ENCODE results near the gene EN2.

Gene EN2

GRCh38 chr7:155491812-155492211 lies 33.9 kb downstream of the EN2 start:
- peaks cover 17% of the 10 kb centered on the region for H3K4me1 Mint-ChIP-seq (ENCODE audit: low read depth)
- H3K36me3 Mint-ChIP-seq, result no peaks in the 10 kb centered on the region
- peak overlapping the region; percentile 22 for H3K27ac Mint-ChIP-seq
- H3K27me3 Mint-ChIP-seq, result peaks cover 4% of the 10 kb centered on the region
- no peaks in the 10 kb centered on the region for H3K9me3 Mint-ChIP-seq (ENCODE audit: low read depth)
- H3K4me3 Mint-ChIP-seq, result peak overlapping the region; percentile 57

- no peak overlapping the region for H3K27ac Mint-ChIP-seq
- no peak overlapping the region for H3K4me3 Mint-ChIP-seq
- no peaks in the 10 kb centered on the region for H3K9me3 Mint-ChIP-seq (ENCODE audit: low read depth)
- H3K4me1 Mint-ChIP-seq (ENCODE audit: low read depth), result peaks cover 18% of the 10 kb centered on the region
- H3K36me3 Mint-ChIP-seq, result no peaks in the 10 kb centered on the region
- H3K27me3 Mint-ChIP-seq, result peaks cover 2% of the 10 kb centered on the region
Observed at GRCh38 chr7:155493744-155494538, 36.0 kb downstream of the EN2 start.

- H3K36me3 Mint-ChIP-seq, result no peaks in the 10 kb centered on the region
Observed at GRCh38 chr7:155494551-155494950, 36.6 kb downstream of the EN2 start.

DNA sequence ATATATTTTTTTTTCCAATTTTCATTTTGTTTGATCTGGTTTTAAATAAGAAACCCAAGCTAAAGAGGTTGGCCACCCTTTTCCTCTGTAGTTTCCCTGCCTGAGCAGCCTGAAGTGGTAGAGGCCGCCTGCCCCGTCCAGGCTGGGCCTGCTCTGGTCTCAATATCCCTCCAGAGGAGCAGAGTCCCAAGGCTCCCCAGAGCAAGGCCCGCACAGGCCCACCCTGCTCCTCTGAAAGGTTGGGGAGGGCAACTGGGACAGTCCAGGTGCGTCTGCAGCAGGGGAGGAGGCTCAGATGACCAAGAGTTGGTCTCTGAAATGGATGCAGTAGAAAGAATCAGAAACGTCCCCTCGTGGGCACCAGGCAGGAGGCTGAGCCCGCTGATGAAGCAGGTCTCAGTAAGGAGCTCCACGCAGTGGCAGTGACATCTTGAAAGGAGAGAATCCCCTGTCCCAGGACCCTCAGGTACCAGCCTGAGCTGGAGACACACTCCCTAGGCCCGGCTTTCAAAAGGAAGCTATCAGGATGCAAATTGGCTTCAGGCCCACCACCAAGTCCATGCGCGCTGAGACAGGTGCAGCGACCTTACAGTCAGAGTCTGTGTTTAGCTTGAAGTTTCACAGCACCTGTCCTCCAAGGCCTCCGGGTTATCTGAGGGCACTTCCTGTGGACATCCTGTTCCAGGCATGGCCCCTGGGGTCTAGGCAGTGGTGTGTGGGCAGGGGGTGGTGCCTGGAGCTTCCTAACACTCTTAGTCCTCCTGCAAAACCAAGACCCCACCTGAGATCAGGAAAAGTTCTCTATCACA lies 37.7 kb downstream of the EN2 start:
- H3K4me3 Mint-ChIP-seq, result no peak overlapping the region
- no peaks in the 10 kb centered on the region for H3K9me3 Mint-ChIP-seq (ENCODE audit: low read depth)
- H3K27ac Mint-ChIP-seq, result no peak overlapping the region
- H3K36me3 Mint-ChIP-seq, result no peaks in the 10 kb centered on the region
- peaks cover 9% of the 10 kb centered on the region for H3K27me3 Mint-ChIP-seq
- H3K4me1 Mint-ChIP-seq (ENCODE audit: low read depth), result peaks cover 12% of the 10 kb centered on the region

More at GRCh38 chr7:155494551-155494950, 36.6 kb downstream of the EN2 start:
- Mint-ChIP-seq H3K4me3 (no peak overlapping the region), H3K27ac (no peak overlapping the region), H3K4me1 (ENCODE audit: low read depth) (peaks cover 18% of the 10 kb centered on the region), H3K9me3 (ENCODE audit: low read depth) (no peaks in the 10 kb centered on the region), H3K27me3 (peaks cover 5% of the 10 kb centered on the region)

DNA sequence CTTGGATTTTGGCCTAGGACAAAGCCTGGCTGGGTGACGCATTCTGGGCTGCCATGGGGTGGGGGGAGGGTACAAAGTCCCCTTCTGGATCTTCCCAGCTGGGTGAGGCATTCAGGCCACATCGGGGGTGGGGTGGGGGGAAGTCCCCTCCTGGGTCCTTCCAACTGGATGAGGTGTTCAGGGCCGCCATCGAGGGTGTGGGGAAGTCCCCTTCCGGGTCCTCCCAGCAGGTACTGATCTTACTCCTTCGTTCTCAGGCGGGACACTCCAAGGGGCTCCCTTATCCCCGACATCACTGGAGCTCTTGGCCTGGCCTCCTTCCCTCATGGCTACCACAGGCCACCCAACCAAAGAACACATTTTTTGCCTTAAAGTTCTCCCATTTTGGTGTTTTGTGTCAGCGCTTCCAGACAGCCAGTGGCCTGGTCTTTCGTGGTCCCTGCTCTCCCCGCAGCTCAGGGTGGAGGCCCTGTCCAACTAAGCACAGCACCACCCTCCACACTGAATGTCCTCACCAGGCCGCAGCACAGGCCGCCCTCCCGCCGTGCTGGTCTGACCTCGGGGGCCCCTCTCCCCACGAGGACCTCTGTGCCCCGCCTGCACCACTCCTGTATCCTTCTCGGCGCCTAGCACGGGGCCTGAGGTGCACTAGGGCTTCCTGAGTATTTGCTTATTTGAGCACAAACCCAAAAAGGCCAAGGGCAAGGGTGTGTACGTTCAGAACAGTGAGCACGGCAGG lies 38.5 kb downstream of the EN2 start:
- H3K4me1 Mint-ChIP-seq (ENCODE audit: low read depth), result peaks cover 6% of the 10 kb centered on the region
- no peak overlapping the region for H3K27ac Mint-ChIP-seq
- no peaks in the 10 kb centered on the region for H3K9me3 Mint-ChIP-seq (ENCODE audit: low read depth)
- H3K36me3 Mint-ChIP-seq, result no peaks in the 10 kb centered on the region
- H3K4me3 Mint-ChIP-seq, result no peak overlapping the region
- H3K27me3 Mint-ChIP-seq, result peaks cover 15% of the 10 kb centered on the region

DNA sequence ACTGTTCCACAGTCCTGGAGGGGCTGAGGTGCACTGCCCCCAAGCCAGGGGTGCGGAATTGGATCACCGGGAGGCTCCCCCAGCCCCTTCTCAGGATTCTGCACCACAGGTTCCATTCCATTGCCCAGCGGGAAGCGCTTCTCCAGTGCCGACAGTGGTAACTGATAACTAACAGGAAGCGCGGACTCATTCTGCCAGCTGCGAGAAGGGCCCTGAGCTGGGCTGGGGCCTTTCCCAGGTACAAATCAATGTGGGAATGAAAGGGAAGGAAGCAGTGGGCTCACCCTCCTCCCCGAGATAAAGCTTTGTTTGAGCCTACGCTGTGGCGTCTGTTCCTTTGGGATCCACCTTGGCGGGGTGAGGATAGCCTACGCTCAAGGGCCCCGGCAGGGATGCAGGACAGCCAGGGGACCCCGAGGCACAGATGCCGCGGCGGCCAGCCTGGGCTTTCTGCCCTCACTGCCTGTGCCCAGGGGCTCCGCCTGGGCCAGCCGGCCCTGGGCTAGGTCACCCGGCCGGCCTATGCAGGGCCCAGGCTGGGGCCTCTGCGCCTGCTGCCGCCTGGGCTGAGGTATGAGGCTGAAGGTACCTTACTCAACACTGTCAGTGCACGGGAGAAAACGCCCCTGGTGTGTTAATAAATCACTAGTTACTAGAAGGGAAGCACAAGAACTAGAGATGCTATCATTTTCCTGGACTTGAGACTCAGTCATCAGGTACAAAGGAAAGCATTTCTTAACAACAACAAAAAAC lies 39.4 kb downstream of the EN2 start:
- Mint-ChIP-seq H3K27ac (no peak overlapping the region), H3K27me3 (peaks cover 18% of the 10 kb centered on the region), H3K9me3 (ENCODE audit: low read depth) (no peaks in the 10 kb centered on the region), H3K36me3 (no peaks in the 10 kb centered on the region), H3K4me1 (ENCODE audit: low read depth) (peaks cover 1% of the 10 kb centered on the region), H3K4me3 (no peak overlapping the region)

DNA sequence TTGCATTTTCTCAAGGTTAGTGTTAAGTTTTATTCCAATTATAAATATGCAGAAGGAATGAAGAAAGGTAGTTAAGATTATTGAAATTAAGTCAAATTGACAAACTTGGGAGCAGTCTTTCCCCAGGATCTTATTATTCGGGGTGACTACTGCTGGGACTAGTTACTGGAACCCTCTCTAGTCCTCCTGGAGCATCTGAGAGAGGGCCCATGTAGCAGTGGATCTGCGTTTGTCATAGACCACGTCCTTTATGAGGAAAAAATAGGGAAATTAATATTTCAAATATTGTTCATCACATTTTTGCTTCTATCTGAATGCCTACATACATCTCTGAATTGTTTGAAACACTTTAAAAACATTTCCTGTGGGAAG lies 47.5 kb downstream of the EN2 start:
- H3K36me3 Mint-ChIP-seq, result peaks cover 2% of the 10 kb centered on the region
- H3K9me3 Mint-ChIP-seq (ENCODE audit: low read depth), result no peaks in the 10 kb centered on the region
- H3K4me3 Mint-ChIP-seq, result no peak overlapping the region
- peaks cover 31% of the 10 kb centered on the region for H3K4me1 Mint-ChIP-seq (ENCODE audit: low read depth)
- peaks cover 68% of the 10 kb centered on the region for H3K27me3 Mint-ChIP-seq
- no peak overlapping the region for H3K27ac Mint-ChIP-seq

DNA sequence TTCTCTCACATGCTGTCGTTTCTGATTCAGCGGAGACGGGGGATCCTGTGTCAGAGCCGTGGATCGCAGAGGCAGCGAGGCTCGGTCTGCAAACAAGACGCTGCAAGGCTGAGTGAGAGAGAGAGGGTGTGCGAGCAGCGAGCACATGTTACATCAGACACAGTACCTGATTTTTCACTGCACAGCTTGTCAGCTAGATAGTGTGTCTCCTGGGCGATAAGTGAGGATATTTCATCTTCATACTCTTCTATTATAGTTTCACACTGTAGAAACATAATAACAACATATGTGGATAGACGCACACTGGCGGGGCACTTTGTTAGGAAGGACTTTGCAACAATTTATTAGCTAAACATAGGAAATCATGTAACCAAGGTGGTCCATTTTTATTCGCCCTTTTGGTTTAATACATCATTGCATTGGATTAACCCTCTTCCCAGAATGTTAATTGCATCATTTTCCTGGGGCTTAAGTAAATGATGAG lies 49.0 kb downstream of the EN2 start:
- peaks cover 2% of the 10 kb centered on the region for H3K36me3 Mint-ChIP-seq
- H3K9me3 Mint-ChIP-seq (ENCODE audit: low read depth), result no peaks in the 10 kb centered on the region
- H3K4me1 Mint-ChIP-seq (ENCODE audit: low read depth), result peaks cover 31% of the 10 kb centered on the region
- H3K27ac Mint-ChIP-seq, result no peak overlapping the region
- H3K27me3 Mint-ChIP-seq, result peaks cover 70% of the 10 kb centered on the region
- H3K4me3 Mint-ChIP-seq, result no peak overlapping the region

- no peaks in the 10 kb centered on the region for H3K9me3 Mint-ChIP-seq (ENCODE audit: low read depth)
- H3K27me3 Mint-ChIP-seq, result peaks cover 72% of the 10 kb centered on the region
- no peak overlapping the region for H3K4me3 Mint-ChIP-seq
- H3K4me1 Mint-ChIP-seq (ENCODE audit: low read depth), result peaks cover 31% of the 10 kb centered on the region
- H3K36me3 Mint-ChIP-seq, result peaks cover 2% of the 10 kb centered on the region
- H3K27ac Mint-ChIP-seq, result no peak overlapping the region
Observed at GRCh38 chr7:155507576-155507975, 49.6 kb downstream of the EN2 start.

- Mint-ChIP-seq H3K4me1 (ENCODE audit: low read depth) (peaks cover 31% of the 10 kb centered on the region), H3K4me3 (peak overlapping the region; percentile 63), H3K9me3 (ENCODE audit: low read depth) (no peaks in the 10 kb centered on the region), H3K36me3 (peaks cover 2% of the 10 kb centered on the region), H3K27ac (peak overlapping the region; percentile 24), H3K27me3 (peaks cover 67% of the 10 kb centered on the region)
Observed at GRCh38 chr7:155508376-155509358, 50.7 kb downstream of the EN2 start.

- no peaks in the 10 kb centered on the region for H3K9me3 Mint-ChIP-seq (ENCODE audit: low read depth)
- peak overlapping the region; percentile 63 for H3K4me3 Mint-ChIP-seq
- peaks cover 2% of the 10 kb centered on the region for H3K36me3 Mint-ChIP-seq
- H3K27ac Mint-ChIP-seq, result peak overlapping the region; percentile 7
- H3K27me3 Mint-ChIP-seq, result peaks cover 70% of the 10 kb centered on the region
- H3K4me1 Mint-ChIP-seq (ENCODE audit: low read depth), result peaks cover 31% of the 10 kb centered on the region
Observed at GRCh38 chr7:155509359-155509724, 51.4 kb downstream of the EN2 start.

GRCh38 chr7:155509725-155510551 lies 52.0 kb downstream of the EN2 start:
- Mint-ChIP-seq H3K4me3 (peak overlapping the region; percentile 65), H3K27ac (peak overlapping the region; percentile 46), H3K36me3 (peaks cover 2% of the 10 kb centered on the region), H3K9me3 (ENCODE audit: low read depth) (no peaks in the 10 kb centered on the region), H3K4me1 (ENCODE audit: low read depth) (peaks cover 31% of the 10 kb centered on the region), H3K27me3 (peaks cover 71% of the 10 kb centered on the region)
